K562 (cell line): ENCODE results near the gene SEH1L. TPM values are rescaled to one million over a fixed set of nuclear protein-coding genes. Genes with fewer than 3 reads are reported as not detected.

Experiments
- ATAC-seq: fragments of 200-7000 bp; cut with Tn5 transposase; 3 replicates; pipeline ENCODE4 v1.9.1; 2020; ENCODE audit warnings: moderate library complexity
- BruUV-seq: library from RNA; stranded (reverse); fragments of 400-500 nt; replicated peaks from 2 replicates; lab custom pipeline; 2021; lab: Mats Ljungman, UMichigan
- CTCF ChIA-PET: fragments of 300-600 bp; formaldehyde crosslinking; extraction: SDS; loops from one replicate; lab custom pipeline; 2021; ENCODE audit warnings: low intra/inter-chr PET ratio; lab: Yijun Ruan, JAX
- POLR2A ChIA-PET: fragments of 300-600, 350-650 bp; sonication (Branson Sonifier 250); formaldehyde crosslinking; extraction: SDS; loops from one replicate; lab custom pipeline; 2021; ENCODE audit warnings: antibody characterized with exemption, inconsistent platforms; lab: Yijun Ruan, JAX
- DNase-seq, 4 experiments: peaks; one replicate each; pipeline versions ENCODE4 v3.0.0 to v3.0.0-alpha.2; 2011 to 2018; ENCODE audit warnings: low spot score in 3 of 4, mixed read lengths in 3 of 4; ENCODE audit errors: extremely low read depth in 1 of 4
- FAIRE-seq: peaks from 2 replicates; lab custom pipeline; 2011; peaks lifted over from hg19 to GRCh38; lab: Jason Lieb, UNC
- H2AFZ ChIP-seq: 2 replicates; pipeline ENCODE4 v1.6.0; 2011; ENCODE audit warnings: low read depth, low read length, control low read depth, inconsistent platforms
- H3K27ac ChIP-seq: fragments of 200-600 bp; 3 replicates; pipeline ENCODE4 v1.8.0; 2011; ENCODE audit warnings: low read depth, mild to moderate bottlenecking, control low read depth, inconsistent platforms, low read length, moderate library complexity, mixed read lengths; ENCODE audit errors: extremely low read depth
- H3K27me3 ChIP-seq, 2 experiments: fragments of 300-600 bp in 1 of 2; 2 replicates in 1 of 2; 3 replicates in 1 of 2; pipeline versions ENCODE4 v1.6.0 to v1.8.0; 2011; ENCODE audit warnings: inconsistent platforms in 2 of 2, low read length in 2 of 2, mild to moderate bottlenecking in 1 of 2, mixed read lengths in 1 of 2, moderate library complexity in 1 of 2; ENCODE audit not compliant: control insufficient read depth in 2 of 2, insufficient read depth in 2 of 2
- H3K36me3 ChIP-seq: fragments of 300-600 bp; 3 replicates; pipeline ENCODE4 v1.8.0; 2011; ENCODE audit warnings: mild to moderate bottlenecking, low read length, inconsistent platforms; ENCODE audit not compliant: control insufficient read depth, insufficient read depth
- H3K4me1 ChIP-seq, 2 experiments: fragments of 200-600 bp in 1 of 2; replicated peaks in 1 of 2; 2 replicates in 1 of 2; 3 replicates in 1 of 2; pipeline versions ENCODE4 v1.5.1 to v1.8.0; 2011; ENCODE audit warnings: inconsistent platforms in 2 of 2, low read length in 2 of 2, mild to moderate bottlenecking in 1 of 2, mixed read lengths in 1 of 2, moderate library complexity in 1 of 2; ENCODE audit not compliant: control insufficient read depth in 2 of 2, insufficient read depth in 2 of 2
- H3K4me2 ChIP-seq: 2 replicates; pipeline ENCODE4 v1.6.1; 2011; ENCODE audit warnings: low read length, control low read depth, inconsistent platforms, mixed read lengths; ENCODE audit not compliant: insufficient read depth
- H3K4me3 ChIP-seq: fragments of 200-600 bp; sonication (generic), shearing (Covaris generic); 2 replicates; pipeline ENCODE4 v1.5.1; 2016; ENCODE audit warnings: control low read depth, inconsistent platforms
- H3K79me2 ChIP-seq: fragments of 200-600 bp; 3 replicates; pipeline ENCODE4 v1.8.0; 2011; ENCODE audit warnings: low read length, inconsistent platforms; ENCODE audit not compliant: control insufficient read depth, insufficient read depth
- H3K9ac ChIP-seq, 2 experiments: 2 replicates each; pipeline versions ENCODE4 v1.6.0 to v1.6.1; 2011; ENCODE audit warnings: low read depth in 2 of 2, low read length in 2 of 2, control low read depth in 1 of 2, inconsistent platforms in 1 of 2, mild to moderate bottlenecking in 1 of 2, mixed read lengths in 1 of 2; ENCODE audit not compliant: insufficient read depth in 1 of 2
- H3K9me1 ChIP-seq: one replicate; pipeline ENCODE4 v1.6.0; 2011; ENCODE audit warnings: inconsistent platforms, mild to moderate bottlenecking, low read length, moderate library complexity; ENCODE audit not compliant: control insufficient read depth, insufficient read depth
- H3K9me3 ChIP-seq: replicated peaks from 2 replicates; pipeline ENCODE4 v1.5.1; 2011; ENCODE audit warnings: low read depth, low read length, inconsistent platforms; ENCODE audit not compliant: control insufficient read depth, insufficient read depth
- H4K20me1 ChIP-seq: replicated peaks from 2 replicates; pipeline ENCODE4 v1.6.1; 2011; ENCODE audit warnings: low read length, inconsistent platforms, mixed read lengths; ENCODE audit not compliant: control insufficient read depth, insufficient read depth
- HNRNPLL ChIP-seq: fragments of 200-400 bp; formaldehyde crosslinking; IDR thresholded peaks from 2 replicates; pipeline ENCODE4 v1.6.1; 2017; ENCODE audit warnings: low read length, low read depth, mild to moderate bottlenecking; ENCODE audit not compliant: poor library complexity, severe bottlenecking
- KDM1A ChIP-seq, 2 experiments: fragments of 450-650 bp; IDR thresholded peaks; 2 replicates each; pipeline ENCODE4 v1.6.1; 2016; ENCODE audit warnings: mild to moderate bottlenecking in 2 of 2
- RBM25 ChIP-seq: fragments of 200-400 bp; formaldehyde crosslinking; IDR thresholded peaks from 2 replicates; pipeline ENCODE4 v1.6.1; 2018; ENCODE audit warnings: low read length, low read depth, moderate library complexity; ENCODE audit not compliant: severe bottlenecking
- ZC3H8 ChIP-seq: fragments of 450-650 bp; IDR thresholded peaks from 2 replicates; pipeline ENCODE4 v1.6.1; 2017
- WGBS: fragments of 100-300 bp; shearing (Covaris generic); methylation state at CpG from one replicate; pipeline ENCODE4 v1.1.6; 2016; ENCODE audit warnings: low coverage, mixed read lengths; ENCODE audit not compliant: insufficient coverage; ENCODE audit errors: missing lambda C conversion rate; 5-methylcytosine and 5-hydroxymethylcytosine counted together
- in situ Hi-C: fragments of 300-500 bp; cut with MboI; formaldehyde crosslinking; loops from 4 replicates; pipeline ENCODE4 v1.15.0; 2018; ENCODE audit warnings: inconsistent platforms, mixed read lengths
- intact Hi-C: fragments of 100-400 bp; cut with micrococcal nuclease; formaldehyde crosslinking; loops from 2 replicates; pipeline ENCODE4 v1.14.2; 2022
- polyA plus RNA-seq, 8 experiments: library from polyadenylated mRNA; depleted of rRNA in 4 of 8; stranded (reverse) in 5 of 8; unstranded in 3 of 8; fragments of >200 nt; fragmentation: Nextera tagmentation in 2 of 8; fragmentation: Illumina TruSeq in 1 of 8; extraction: Ambion mirVana in 2 of 8; extraction: Trizol in 1 of 8; gene quantifications; 2 replicates each; pipeline versions ENCODE4 v1.2.1 to v1.2.3, GENCODE V29; 2011 to 2014; ENCODE audit warnings: inconsistent platforms in 1 of 8, missing spikeins in 1 of 8
- total RNA-seq, 7 experiments: library from RNA; depleted of rRNA in 6 of 7; stranded (reverse); fragments of >200 nt in 6 of 7; fragmentation: Illumina TruSeq in 2 of 7; extraction: Trizol in 2 of 7; gene quantifications; 2 replicates each; pipeline versions ENCODE4 v1.2.1 to v1.2.3, GENCODE V29; 2011 to 2021; ENCODE audit warnings: low replicate concordance in 1 of 7
- TF ChIP-seq, protein P1 (sequence below): fragments of 450-650 bp; IDR thresholded peaks from 2 replicates; pipeline ENCODE4 v1.6.1; 2017; ENCODE audit warnings: antibody characterized with exemption, mild to moderate bottlenecking
- TF ChIP-seq, protein P2 (sequence below): IDR thresholded peaks from 2 replicates; pipeline ENCODE4 v1.6.1; 2012; ENCODE audit warnings: low read depth, low read length, improper control_type of control experiment, borderline replicate concordance
- TF ChIP-seq, protein P3 (sequence below): fragments of 450-650 bp; formaldehyde crosslinking; IDR thresholded peaks from 2 replicates; pipeline ENCODE4 v1.4.0; 2020; ENCODE audit warnings: mild to moderate bottlenecking, moderate library complexity
- TF ChIP-seq, protein P4 (sequence below): sonication (generic); formaldehyde crosslinking; IDR thresholded peaks from 2 replicates; pipeline ENCODE4 v1.9.0; 2022; ENCODE audit warnings: mild to moderate bottlenecking, missing genetic modification reagents

SEH1L gene
- total and polyA plus RNA-seq, 9 of the 15 experiments (the other 6 are each of a cell fraction or from before 2014, with no cell fraction given): 62.2 to 180 (median 108) TPM

DNA sequence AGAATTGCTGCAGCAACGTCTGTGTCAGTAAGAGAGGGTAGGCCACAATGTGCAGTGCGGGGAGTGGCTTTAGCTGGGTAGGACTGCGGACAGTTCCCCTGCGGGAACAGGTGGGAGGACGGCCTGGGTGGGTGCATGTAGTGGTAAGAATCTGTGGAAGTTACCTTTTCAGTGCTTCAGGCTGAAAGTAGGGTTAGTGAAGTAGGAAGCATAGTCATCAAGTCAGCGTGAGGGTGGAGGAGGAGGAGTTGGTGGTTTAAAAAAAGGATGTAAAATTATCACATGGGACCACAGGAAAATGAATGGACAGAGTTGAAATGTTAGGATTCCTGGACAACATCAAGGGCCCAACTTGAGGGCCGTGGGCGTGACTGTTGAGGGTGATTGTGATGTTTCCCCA is 56.6 kb downstream of the SEH1L start (continued):
- no peak for TF ChIP-seq RBM25

DNA sequence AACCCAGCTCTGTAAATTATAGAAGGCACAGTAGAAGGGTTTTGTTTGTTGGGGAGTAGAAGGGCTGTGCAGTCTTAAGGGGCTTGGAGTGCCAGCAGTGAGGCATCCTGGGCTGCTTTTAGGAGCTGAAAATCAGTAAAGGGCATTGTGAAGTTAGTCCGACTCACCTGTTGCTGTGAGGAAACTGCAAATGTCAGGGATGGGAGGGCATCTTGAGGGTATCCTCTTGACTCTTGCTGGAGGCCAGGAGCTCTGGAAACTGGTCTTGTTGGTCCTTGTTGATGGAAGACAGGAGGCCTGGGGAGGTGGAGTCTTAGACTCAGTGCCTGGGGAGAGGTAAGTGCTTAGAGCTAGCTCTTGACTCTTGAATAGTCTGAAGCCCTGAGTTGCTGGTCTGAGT is 57.5 kb downstream of the SEH1L start:
- no peak for FAIRE-seq
- peaks cover 58% of the 10 kb centered on the region for H3K79me2 ChIP-seq
- no peak for DNase-seq
- H3K27me3 ChIP-seq: no peaks in the 10 kb centered on the region
- no peaks in the 10 kb centered on the region for H3K9me3 ChIP-seq
- CTCF ChIA-PET: no interaction called here
- no peak overlapping the region for H3K27ac ChIP-seq
- 100% methylated on average over 1 of the region's 1 CpG for WGBS
- no peak overlapping the region for H3K4me2 ChIP-seq
- no peaks in the 10 kb centered on the region for H3K9me1 ChIP-seq
- intact Hi-C loops (loop anchor here (10.0 kb wide), 1 partner anchor 150 kb away; no protein-coding TSS in a partner anchor), in situ Hi-C loops (no loop called here)
- no peak overlapping the region for H2AFZ ChIP-seq
- no TSS peak for BruUV-seq
- no peak; the same call in 2 of the 3 replicates for ATAC-seq
- peaks cover 96% of the 10 kb centered on the region for H3K36me3 ChIP-seq
- H3K4me1 ChIP-seq: no peaks in the 10 kb centered on the region; a peak in 1 of 5 replicates
- H4K20me1 ChIP-seq: peaks cover 14% of the 10 kb centered on the region; the same call in 1 of the 2 replicates
- TF ChIP-seq, protein P1, sequence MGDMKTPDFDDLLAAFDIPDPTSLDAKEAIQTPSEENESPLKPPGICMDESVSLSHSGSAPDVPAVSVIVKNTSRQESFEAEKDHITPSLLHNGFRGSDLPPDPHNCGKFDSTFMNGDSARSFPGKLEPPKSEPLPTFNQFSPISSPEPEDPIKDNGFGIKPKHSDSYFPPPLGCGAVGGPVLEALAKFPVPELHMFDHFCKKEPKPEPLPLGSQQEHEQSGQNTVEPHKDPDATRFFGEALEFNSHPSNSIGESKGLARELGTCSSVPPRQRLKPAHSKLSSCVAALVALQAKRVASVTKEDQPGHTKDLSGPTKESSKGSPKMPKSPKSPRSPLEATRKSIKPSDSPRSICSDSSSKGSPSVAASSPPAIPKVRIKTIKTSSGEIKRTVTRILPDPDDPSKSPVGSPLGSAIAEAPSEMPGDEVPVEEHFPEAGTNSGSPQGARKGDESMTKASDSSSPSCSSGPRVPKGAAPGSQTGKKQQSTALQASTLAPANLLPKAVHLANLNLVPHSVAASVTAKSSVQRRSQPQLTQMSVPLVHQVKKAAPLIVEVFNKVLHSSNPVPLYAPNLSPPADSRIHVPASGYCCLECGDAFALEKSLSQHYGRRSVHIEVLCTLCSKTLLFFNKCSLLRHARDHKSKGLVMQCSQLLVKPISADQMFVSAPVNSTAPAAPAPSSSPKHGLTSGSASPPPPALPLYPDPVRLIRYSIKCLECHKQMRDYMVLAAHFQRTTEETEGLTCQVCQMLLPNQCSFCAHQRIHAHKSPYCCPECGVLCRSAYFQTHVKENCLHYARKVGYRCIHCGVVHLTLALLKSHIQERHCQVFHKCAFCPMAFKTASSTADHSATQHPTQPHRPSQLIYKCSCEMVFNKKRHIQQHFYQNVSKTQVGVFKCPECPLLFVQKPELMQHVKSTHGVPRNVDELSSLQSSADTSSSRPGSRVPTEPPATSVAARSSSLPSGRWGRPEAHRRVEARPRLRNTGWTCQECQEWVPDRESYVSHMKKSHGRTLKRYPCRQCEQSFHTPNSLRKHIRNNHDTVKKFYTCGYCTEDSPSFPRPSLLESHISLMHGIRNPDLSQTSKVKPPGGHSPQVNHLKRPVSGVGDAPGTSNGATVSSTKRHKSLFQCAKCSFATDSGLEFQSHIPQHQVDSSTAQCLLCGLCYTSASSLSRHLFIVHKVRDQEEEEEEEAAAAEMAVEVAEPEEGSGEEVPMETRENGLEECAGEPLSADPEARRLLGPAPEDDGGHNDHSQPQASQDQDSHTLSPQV: no peak
- TF ChIP-seq HNRNPLL (no peak), KDM1A (IDR thresholded peaks at IDR 0.05) (no peak), ZC3H8 (no peak)
- TF ChIP-seq, protein P2, sequence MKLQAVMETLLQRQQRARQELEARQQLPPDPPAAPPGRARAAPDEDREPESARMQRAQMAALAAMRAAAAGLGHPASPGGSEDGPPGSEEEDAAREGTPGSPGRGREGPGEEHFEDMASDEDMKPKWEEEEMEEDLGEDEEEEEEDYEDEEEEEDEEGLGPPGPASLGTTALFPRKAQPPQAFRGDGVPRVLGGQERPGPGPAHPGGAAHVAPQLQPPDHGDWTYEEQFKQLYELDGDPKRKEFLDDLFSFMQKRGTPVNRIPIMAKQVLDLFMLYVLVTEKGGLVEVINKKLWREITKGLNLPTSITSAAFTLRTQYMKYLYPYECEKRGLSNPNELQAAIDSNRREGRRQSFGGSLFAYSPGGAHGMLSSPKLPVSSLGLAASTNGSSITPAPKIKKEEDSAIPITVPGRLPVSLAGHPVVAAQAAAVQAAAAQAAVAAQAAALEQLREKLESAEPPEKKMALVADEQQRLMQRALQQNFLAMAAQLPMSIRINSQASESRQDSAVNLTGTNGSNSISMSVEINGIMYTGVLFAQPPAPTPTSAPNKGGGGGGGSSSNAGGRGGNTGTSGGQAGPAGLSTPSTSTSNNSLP: no peak
- TF ChIP-seq, protein P3, sequence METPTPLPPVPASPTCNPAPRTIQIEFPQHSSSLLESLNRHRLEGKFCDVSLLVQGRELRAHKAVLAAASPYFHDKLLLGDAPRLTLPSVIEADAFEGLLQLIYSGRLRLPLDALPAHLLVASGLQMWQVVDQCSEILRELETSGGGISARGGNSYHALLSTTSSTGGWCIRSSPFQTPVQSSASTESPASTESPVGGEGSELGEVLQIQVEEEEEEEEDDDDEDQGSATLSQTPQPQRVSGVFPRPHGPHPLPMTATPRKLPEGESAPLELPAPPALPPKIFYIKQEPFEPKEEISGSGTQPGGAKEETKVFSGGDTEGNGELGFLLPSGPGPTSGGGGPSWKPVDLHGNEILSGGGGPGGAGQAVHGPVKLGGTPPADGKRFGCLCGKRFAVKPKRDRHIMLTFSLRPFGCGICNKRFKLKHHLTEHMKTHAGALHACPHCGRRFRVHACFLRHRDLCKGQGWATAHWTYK (CRISPR knock-in tag): no peak
- TF ChIP-seq, protein P4, sequence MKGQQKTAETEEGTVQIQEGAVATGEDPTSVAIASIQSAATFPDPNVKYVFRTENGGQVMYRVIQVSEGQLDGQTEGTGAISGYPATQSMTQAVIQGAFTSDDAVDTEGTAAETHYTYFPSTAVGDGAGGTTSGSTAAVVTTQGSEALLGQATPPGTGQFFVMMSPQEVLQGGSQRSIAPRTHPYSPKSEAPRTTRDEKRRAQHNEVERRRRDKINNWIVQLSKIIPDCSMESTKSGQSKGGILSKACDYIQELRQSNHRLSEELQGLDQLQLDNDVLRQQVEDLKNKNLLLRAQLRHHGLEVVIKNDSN: no peak
- no peak overlapping the region for H3K4me3 ChIP-seq
- H3K9ac ChIP-seq: no peak overlapping the region
- POLR2A ChIA-PET: interaction anchor here (0.6 to 2.1 kb wide), 4 partner anchors 8 to 218 kb away, joined by 3 to 8 read pairs (median 4); partner anchors contain the start of gene CEP192
